ENCODE results near the gene CFD. TPM values are rescaled to one million over a fixed set of nuclear protein-coding genes. Genes with fewer than 3 reads are reported as not detected.
"Not testable (repeated sequence)": the region's sequence is repeated elsewhere in the genome, so short reads cannot be mapped to it uniquely, and the experiment has no call there.

CFD gene
- total RNA-seq, 2 donors from 2014 or later = 134 to 825 TPM

DNA sequence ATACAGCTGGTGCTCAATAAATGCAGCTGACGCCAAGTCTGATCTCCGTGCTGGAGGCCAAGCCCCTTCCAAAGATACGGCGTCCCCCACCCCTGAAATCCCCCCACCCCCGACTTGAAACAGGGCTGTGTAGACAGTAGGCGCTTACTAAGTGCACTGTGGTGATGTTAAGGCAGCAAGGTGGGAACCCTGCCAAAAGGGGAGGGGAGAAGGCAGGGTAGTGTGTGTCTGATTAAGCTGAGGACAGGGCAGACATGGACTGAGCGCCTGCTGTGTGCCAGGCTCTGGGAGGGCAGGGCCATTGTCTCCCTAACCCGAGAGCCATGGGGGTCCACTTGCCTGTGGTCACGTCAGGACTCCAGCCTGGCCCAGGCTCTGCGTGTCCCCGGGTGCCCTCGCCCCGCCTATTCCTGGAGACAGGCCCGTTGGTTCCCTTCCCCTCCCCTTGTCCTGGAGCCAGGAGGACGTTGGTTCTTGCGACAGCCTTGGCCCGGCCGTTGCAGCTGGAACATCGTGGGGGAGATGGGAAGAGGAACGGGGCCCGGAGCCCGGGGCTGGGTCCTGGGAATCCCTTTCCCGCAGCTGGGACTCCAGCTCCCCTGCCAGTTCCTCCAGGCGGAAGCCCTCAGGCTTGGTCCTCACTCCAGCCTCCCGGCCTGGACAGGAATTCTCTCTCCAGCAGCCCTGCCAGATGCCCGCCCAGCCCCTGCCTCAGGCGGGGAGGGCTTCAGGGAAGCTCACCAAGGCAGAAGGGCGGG is 9.1 kb upstream of the CFD start:
- 15% methylated on average over 27 of the region's 28 CpGs; no CpG with 5 or more reads in 1 of the 2 donors for WGBS, 2 donors
- peaks cover 0 to 6% of the 10 kb centered on the region in 2 donors for H3K27me3 ChIP-seq
- peak in 2 of 3 donors; percentile 39 to 51 for TF ChIP-seq POLR2A (IDR thresholded peaks at IDR 0.05)
- TF ChIP-seq, protein P1, sequence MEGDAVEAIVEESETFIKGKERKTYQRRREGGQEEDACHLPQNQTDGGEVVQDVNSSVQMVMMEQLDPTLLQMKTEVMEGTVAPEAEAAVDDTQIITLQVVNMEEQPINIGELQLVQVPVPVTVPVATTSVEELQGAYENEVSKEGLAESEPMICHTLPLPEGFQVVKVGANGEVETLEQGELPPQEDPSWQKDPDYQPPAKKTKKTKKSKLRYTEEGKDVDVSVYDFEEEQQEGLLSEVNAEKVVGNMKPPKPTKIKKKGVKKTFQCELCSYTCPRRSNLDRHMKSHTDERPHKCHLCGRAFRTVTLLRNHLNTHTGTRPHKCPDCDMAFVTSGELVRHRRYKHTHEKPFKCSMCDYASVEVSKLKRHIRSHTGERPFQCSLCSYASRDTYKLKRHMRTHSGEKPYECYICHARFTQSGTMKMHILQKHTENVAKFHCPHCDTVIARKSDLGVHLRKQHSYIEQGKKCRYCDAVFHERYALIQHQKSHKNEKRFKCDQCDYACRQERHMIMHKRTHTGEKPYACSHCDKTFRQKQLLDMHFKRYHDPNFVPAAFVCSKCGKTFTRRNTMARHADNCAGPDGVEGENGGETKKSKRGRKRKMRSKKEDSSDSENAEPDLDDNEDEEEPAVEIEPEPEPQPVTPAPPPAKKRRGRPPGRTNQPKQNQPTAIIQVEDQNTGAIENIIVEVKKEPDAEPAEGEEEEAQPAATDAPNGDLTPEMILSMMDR (IDR thresholded peaks at IDR 0.05) = no peak
- H3K27ac ChIP-seq = peak overlapping the region; percentile 33 to 88 (median 72)
- DNase-seq (peak; percentile 89 to 93 (median 91)), ATAC-seq (peak; percentile 95)
- H3K4me3 ChIP-seq = no peak overlapping the region
- H3K9me3 ChIP-seq = no peaks in the 10 kb centered on the region
- peaks cover 12% of the 10 kb centered on the region for H3K4me1 ChIP-seq
- H3K36me3 ChIP-seq (replicated peaks in 1 of 2; ENCODE audit: insufficient read depth in 1 of 2, low read depth in 2 of 2) = no peaks in the 10 kb centered on the region
- intact Hi-C loops (cut with DNase I) = no loop called here

DNA sequence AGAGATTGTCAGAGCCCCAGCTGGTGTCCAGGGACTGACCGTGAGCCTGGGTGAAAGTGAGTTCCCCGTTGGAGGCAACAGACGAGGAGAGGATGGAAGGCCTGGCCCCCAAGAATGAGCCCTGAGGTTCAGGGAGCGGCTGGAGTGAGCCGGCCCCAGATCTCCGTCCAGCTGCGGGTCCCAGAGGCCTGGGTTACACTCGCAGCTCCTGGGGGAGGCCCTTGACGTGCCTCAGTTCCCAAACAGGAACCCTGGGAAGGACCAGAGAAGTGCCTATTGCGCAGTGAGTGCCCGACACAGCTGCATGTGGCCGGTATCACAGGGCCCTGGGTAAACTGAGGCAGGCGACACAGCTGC is 8.5 kb upstream of the CFD start:
- peak; percentile 3 for ATAC-seq
- Histone ChIP-seq H3K27ac (peak overlapping the region; percentile 33 to 88 (median 72)), H3K27me3 (peaks cover 0 to 6% of the 10 kb centered on the region in 2 donors), H3K36me3 (replicated peaks in 1 of 2; ENCODE audit: insufficient read depth in 1 of 2, low read depth in 2 of 2) (no peaks in the 10 kb centered on the region), H3K4me3 (no peak overlapping the region), H3K9me3 (no peaks in the 10 kb centered on the region), H3K4me1 (peaks cover 12% of the 10 kb centered on the region)
- DNase-seq = no peak
- 34 to 67% methylated on average over 1 to 13 of the region's 13 CpGs for WGBS, 2 donors
- intact Hi-C loops (cut with DNase I) = no loop called here
- TF ChIP-seq, protein P1 (IDR thresholded peaks at IDR 0.05) = no peak
- TF ChIP-seq POLR2A (IDR thresholded peaks at IDR 0.05) = peak in 1 of 3 donors; percentile 15

DNA sequence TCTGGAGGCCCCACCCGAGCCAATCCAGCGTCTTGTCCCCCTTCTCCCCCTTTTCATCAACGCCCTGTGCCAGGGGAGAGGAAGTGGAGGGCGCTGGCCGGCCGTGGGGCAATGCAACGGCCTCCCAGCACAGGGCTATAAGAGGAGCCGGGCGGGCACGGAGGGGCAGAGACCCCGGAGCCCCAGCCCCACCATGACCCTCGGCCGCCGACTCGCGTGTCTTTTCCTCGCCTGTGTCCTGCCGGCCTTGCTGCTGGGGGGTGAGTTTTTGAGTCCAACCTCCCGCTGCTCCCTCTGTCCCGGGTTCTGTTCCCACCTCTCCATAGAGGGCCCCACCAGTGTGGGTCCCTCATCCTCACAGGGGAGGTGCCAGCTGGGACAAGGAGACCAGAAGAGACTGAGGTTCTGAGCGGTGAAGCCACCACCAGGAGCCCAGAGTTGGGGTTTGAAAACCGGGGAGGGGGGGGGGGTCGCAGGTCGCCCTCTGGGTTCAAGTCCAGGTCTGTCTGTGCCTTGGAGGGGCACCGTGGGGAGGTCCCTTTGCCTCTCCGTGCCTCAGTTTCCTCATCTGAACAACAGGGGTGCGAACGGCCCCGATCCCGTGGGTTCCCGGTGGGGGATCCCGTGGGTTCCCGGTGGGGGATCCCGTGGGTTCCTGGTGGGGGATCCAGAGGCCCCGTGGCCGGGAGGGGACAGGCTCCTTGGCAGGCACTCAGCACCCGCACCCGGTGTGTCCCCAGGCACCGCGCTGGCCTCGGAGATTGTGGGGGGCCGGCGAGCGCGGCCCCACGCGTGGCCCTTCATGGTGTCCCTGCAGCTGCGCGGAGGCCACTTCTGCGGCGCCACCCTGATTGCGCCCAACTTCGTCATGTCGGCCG is 7.1 kb upstream of the CFD start, which contains the start of gene ELANE:
TSS of gene ELANE (plus strand) at position 168 of the 878 bp plus-strand sequence. CDS start at position 194, 26 bp downstream.
- H3K9me3 ChIP-seq = no peaks in the 10 kb centered on the region
- no peak for TF ChIP-seq POLR2A (IDR thresholded peaks at IDR 0.05)
- TF ChIP-seq, protein P1 (IDR thresholded peaks at IDR 0.05) = no peak
- peaks cover 12% of the 10 kb centered on the region for H3K4me1 ChIP-seq
- H3K4me3 ChIP-seq = no peak within 1 kb of the TSS
- intact Hi-C loops (cut with DNase I) = no loop called here
- WGBS, 2 donors = 55 to 81% methylated on average over 8 to 49 of the region's 55 CpGs
- no peak for DNase-seq
- H3K36me3 ChIP-seq (replicated peaks in 1 of 2; ENCODE audit: insufficient read depth in 1 of 2, low read depth in 2 of 2) = no peaks in the 10 kb centered on the region
- peaks cover 0 to 6% of the 10 kb centered on the region in 2 donors for H3K27me3 ChIP-seq
- ATAC-seq = no peak
- H3K27ac ChIP-seq = peak within 1 kb of the TSS in 2 of 4 donors; percentile 75 to 88

DNA sequence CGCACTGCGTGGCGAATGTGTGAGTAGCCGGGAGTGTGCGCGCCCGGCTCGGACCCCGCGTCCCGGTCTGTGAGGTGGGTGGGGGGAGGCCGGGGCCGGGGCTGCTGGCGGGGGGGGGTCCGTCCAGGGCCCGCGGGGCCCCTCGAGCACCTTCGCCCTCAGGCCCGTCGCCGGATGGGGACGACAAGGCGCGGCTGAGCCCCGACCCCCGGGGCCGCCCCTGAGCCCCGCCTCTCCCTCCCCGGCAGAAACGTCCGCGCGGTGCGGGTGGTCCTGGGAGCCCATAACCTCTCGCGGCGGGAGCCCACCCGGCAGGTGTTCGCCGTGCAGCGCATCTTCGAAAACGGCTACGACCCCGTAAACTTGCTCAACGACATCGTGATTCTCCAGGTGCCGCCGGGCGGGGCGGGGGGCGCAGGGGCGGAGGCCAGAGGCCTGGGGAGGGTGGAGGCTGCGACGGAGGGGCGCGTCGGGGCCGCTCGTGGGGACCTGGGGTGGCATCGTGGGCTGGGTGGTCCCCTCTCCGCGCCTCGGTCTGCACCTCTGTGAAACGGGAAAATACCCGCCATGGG is 6.4 kb upstream of the CFD start:
- no peak for TF ChIP-seq POLR2A (IDR thresholded peaks at IDR 0.05)
- TF ChIP-seq, protein P1 (IDR thresholded peaks at IDR 0.05) = no peak
- Histone ChIP-seq H3K4me3 (no peak overlapping the region), H3K36me3 (replicated peaks in 1 of 2; ENCODE audit: insufficient read depth in 1 of 2, low read depth in 2 of 2) (no peaks in the 10 kb centered on the region), H3K27me3 (peaks cover 0 to 5% of the 10 kb centered on the region in 2 donors), H3K27ac (no peak overlapping the region), H3K4me1 (peaks cover 12% of the 10 kb centered on the region), H3K9me3 (no peaks in the 10 kb centered on the region)
- intact Hi-C loops (cut with DNase I) = no loop called here
- ATAC-seq (no peak), DNase-seq (no peak)
- WGBS, 2 donors = 24 to 60% methylated on average over 10 to 53 of the region's 67 CpGs

DNA sequence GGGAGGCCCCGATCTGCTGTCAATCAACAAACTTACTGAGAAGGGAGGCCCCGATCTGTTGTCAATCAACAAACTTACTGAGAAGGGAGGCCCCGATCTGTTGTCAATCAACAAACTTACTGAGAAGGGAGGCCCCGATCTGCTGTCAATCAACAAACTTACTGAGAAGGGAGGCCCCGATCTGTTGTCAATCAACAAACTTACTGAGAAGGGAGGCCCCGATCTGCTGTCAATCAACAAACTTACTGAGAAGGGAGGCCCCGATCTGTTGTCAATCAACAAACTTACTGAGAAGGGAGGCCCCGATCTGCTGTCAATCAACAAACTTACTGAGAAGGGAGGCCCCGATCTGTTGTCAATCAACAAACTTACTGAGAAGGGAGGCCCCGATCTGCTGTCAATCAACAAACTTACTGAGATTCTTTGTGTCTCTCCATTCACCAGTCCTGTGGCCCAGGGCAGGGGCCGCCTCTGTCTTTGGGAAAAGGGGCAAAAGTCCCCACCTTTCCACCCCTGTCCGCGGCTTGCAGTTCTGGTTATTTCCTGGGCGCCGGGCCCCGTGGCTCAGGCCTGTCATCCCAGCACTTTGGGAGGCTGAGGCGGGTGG is 5.7 kb upstream of the CFD start:
- H3K9me3 ChIP-seq; H3K27me3 ChIP-seq; intact Hi-C loops (cut with DNase I); H3K4me3 ChIP-seq; H3K27ac ChIP-seq; H3K36me3 ChIP-seq (replicated peaks in 1 of 2; ENCODE audit: insufficient read depth in 1 of 2, low read depth in 2 of 2); ATAC-seq; DNase-seq: not testable (repeated sequence)
- H3K4me1 ChIP-seq = peaks cover 12% of the 10 kb centered on the region
- 80 to 81% methylated on average over 7 to 10 of the region's 17 CpGs for WGBS, 2 donors

Measured in body of pancreas (tissue), 4 donors.